Measurements from ENCODE around the gene TANC1.

- TF ChIP-seq POLR2A (IDR thresholded peaks at IDR 0.05) (no peak), CTCF (IDR thresholded peaks at IDR 0.05) (no peak)
These were observed 104.8 kb downstream of the TANC1 start for GRCh38 chr2:159073256-159073655.
